ENCODE data around the gene BCO1.

The BCO1 gene

DNA sequence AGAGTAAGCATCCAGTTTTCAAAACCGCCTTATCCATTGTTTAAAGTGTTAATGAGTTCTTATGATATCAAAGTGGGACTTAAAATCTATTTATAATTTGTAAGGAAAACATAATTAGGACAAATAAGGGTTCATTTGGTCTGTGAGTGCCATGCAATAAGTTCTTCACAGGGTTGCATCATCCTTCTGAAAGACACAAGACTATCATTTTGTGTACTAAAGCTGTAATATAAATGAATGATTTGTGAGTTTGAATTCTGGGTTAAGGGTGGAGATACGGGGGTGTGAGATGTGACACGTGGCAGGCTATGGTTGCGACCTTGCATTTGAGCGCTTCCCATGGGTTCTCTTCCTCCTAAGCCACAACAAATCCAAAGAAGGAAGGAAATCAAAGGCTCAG is 83.0 kb downstream of the BCO1 start:
- H3K27ac ChIP-seq = no peak overlapping the region
- TF ChIP-seq, protein P1, sequence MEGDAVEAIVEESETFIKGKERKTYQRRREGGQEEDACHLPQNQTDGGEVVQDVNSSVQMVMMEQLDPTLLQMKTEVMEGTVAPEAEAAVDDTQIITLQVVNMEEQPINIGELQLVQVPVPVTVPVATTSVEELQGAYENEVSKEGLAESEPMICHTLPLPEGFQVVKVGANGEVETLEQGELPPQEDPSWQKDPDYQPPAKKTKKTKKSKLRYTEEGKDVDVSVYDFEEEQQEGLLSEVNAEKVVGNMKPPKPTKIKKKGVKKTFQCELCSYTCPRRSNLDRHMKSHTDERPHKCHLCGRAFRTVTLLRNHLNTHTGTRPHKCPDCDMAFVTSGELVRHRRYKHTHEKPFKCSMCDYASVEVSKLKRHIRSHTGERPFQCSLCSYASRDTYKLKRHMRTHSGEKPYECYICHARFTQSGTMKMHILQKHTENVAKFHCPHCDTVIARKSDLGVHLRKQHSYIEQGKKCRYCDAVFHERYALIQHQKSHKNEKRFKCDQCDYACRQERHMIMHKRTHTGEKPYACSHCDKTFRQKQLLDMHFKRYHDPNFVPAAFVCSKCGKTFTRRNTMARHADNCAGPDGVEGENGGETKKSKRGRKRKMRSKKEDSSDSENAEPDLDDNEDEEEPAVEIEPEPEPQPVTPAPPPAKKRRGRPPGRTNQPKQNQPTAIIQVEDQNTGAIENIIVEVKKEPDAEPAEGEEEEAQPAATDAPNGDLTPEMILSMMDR (IDR thresholded peaks at IDR 0.05; ENCODE audit: low read depth, low read length, missing control alignments) = no peak
- DNase-seq = no peak
- no peak overlapping the region for H3K4me3 ChIP-seq (ENCODE audit: low read depth, low read length)
- in situ Hi-C loops (cut with HindIII; ENCODE audit: low pct_ligation_motif_present, low sequenced_read_pairs) = no loop called here
- H3K27me3 ChIP-seq (replicated peaks) = no peaks in the 10 kb centered on the region
- H3K36me3 ChIP-seq (replicated peaks) = peaks cover 3% of the 10 kb centered on the region

DNA sequence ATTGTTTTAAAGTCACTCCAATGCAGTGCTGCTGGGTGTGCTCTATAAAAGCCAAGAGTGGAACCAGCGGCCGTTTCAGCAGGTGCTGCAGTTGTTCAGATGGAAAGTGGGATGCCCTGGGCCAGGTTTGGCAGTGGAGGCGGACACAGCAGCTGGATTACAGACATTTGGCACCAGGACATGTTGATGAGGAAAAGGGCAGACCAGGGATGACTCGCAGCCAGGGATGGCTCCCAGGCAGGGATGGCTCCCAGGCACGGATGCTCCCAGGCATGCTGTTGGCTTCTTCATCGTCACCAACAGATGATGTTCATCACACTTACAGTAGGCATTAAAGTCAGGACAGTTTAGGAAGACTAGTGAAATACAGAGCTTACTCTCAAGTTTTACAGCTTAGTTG is 86.3 kb downstream of the BCO1 start:
- H3K27ac ChIP-seq = no peak overlapping the region
- H3K4me3 ChIP-seq (ENCODE audit: low read depth, low read length) = no peak overlapping the region
- peaks cover 3% of the 10 kb centered on the region for H3K36me3 ChIP-seq (replicated peaks)
- in situ Hi-C loops (cut with HindIII; ENCODE audit: low pct_ligation_motif_present, low sequenced_read_pairs) = no loop called here
- no peaks in the 10 kb centered on the region for H3K27me3 ChIP-seq (replicated peaks)
- no peak for DNase-seq
- TF ChIP-seq, protein P1 (IDR thresholded peaks at IDR 0.05; ENCODE audit: low read depth, low read length, missing control alignments) = no peak

DNA sequence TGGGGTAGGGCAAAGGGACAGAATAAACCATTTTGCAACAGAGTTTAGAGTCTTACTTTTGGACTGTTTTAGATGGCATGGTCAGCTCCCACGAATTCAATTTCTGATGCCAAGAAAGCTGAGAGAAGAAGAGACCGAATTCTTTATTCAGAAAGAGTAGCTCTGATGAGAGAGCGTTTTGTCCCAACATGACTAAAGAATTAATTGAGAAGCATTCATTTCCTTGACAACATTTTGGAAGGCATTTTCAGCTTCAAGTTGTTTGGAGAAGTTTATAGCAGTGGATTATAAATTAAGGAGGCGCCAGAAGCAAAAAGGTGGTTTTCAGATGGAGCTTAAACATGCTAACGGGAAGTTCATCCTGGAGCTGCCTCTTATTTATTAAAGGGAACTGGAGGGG is 88.5 kb downstream of the BCO1 start:
- no peak for DNase-seq
- no peaks in the 10 kb centered on the region for H3K27me3 ChIP-seq (replicated peaks)
- in situ Hi-C loops (cut with HindIII; ENCODE audit: low pct_ligation_motif_present, low sequenced_read_pairs) = no loop called here
- no peak overlapping the region for H3K4me3 ChIP-seq (ENCODE audit: low read depth, low read length)
- H3K27ac ChIP-seq = no peak overlapping the region
- peaks cover 3% of the 10 kb centered on the region for H3K36me3 ChIP-seq (replicated peaks)
- TF ChIP-seq, protein P1 (IDR thresholded peaks at IDR 0.05; ENCODE audit: low read depth, low read length, missing control alignments) = no peak

DNA sequence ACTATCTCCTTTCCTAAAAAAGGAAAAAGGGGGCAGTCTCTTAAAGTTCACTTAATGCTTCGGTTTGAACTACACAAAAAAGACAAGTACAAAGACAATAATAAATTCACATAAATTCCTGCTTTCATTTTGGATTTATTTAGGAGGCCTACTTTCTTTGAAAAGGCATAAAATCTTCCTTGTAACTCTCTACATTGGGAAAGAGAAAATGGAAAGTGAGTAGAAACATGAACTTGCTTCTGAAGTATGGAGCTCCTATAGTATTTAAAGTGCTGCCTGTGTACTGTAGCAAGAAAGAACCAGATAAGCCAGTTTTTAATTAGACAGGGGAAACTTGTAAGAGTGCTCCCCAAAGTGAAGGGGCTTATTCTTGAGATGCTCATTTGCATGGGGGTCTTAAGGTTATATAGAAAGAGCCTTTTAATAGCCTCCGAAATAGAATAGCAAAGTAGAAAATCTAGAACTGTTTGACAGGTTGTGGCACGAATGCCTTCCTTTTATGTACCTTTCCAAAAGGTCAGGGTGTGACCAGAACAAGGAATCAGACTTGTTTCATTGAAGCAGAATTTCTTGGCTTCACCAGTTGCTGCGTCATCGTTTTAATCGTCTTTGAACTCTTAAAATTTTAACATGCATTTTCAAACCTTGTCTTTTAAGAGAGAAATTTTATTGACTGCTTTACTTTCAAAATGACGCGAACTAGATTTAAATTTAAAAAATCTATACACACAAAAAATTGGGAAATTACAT is 89.1 kb downstream of the BCO1 start:
- Histone ChIP-seq H3K36me3 (replicated peaks) (peaks cover 3% of the 10 kb centered on the region), H3K27ac (no peak overlapping the region), H3K4me3 (ENCODE audit: low read depth, low read length) (no peak overlapping the region), H3K27me3 (replicated peaks) (no peaks in the 10 kb centered on the region)
- TF ChIP-seq, protein P1 (IDR thresholded peaks at IDR 0.05; ENCODE audit: low read depth, low read length, missing control alignments) = no peak
- in situ Hi-C loops (cut with HindIII; ENCODE audit: low pct_ligation_motif_present, low sequenced_read_pairs) = no loop called here
- no peak for DNase-seq

DNA sequence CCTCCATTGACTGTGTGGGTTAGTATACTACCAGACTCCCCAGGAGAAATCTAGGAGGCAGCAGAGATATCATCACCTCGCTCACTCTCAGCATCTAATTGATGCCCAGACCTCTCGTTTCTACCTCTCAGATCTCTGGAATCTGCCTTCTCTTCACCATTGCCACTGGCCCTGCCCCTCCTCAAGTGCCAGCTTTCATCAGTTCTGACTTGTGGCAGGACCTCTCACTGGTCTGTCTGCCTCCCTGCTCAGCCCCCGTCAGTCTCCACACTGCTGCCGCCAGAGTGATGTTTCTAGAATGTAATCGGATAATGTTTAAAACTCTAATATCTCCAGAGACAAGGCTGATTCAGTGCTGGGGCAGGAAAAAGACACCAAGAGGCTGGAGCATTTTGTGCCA is 91.5 kb downstream of the BCO1 start:
- DNase-seq = no peak
- TF ChIP-seq, protein P1 (IDR thresholded peaks at IDR 0.05; ENCODE audit: low read depth, low read length, missing control alignments) = no peak
- Histone ChIP-seq H3K36me3 (replicated peaks) (peaks cover 3% of the 10 kb centered on the region), H3K27ac (no peak overlapping the region), H3K27me3 (replicated peaks) (no peaks in the 10 kb centered on the region), H3K4me3 (ENCODE audit: low read depth, low read length) (no peak overlapping the region)
- in situ Hi-C loops (cut with HindIII; ENCODE audit: low pct_ligation_motif_present, low sequenced_read_pairs) = no loop called here

DNA sequence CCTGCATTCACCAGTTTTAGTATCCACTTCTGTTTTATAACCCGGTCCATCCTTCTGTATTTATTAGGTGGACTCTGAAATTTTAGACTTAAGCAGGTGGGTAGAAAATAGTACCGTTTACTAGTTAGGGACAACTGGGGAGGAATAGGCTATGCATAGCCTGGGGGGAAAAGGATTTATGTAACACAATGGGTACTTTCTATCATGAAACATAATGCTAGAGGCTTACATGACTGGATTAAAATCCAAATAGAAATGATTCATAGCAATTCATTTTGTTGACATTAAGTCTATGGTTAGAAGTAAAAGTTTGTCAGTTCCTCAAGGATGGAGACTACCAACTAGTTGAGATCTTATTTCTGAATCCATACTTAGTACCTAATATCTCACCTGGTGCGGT is 94.9 kb downstream of the BCO1 start:
- no peak for DNase-seq
- TF ChIP-seq, protein P1 (IDR thresholded peaks at IDR 0.05; ENCODE audit: low read depth, low read length, missing control alignments) = no peak
- H3K4me3 ChIP-seq (ENCODE audit: low read depth, low read length) = no peak overlapping the region
- no peaks in the 10 kb centered on the region for H3K36me3 ChIP-seq (replicated peaks)
- no peaks in the 10 kb centered on the region for H3K27me3 ChIP-seq (replicated peaks)
- in situ Hi-C loops (cut with HindIII; ENCODE audit: low pct_ligation_motif_present, low sequenced_read_pairs) = no loop called here
- H3K27ac ChIP-seq = no peak overlapping the region
